NT2/D1 (cell line): ENCODE results near the gene DYRK2.

ENCODE experiments used
- SUZ12 ChIP-seq: IDR thresholded peaks from 2 replicates; pipeline ENCODE4 v1.6.1; 2011; ENCODE audit not compliant: insufficient read length, insufficient read depth; ENCODE audit errors: extremely low read depth
- YY1 ChIP-seq: IDR thresholded peaks from 2 replicates; pipeline ENCODE4 v1.6.1; 2011; ENCODE audit not compliant: insufficient read length, insufficient read depth
- ZNF274 ChIP-seq: IDR thresholded peaks from 2 replicates; pipeline ENCODE4 v1.6.1; 2011; ENCODE audit warnings: mild to moderate bottlenecking, low read depth, low read length

GRCh38 chr12:67698672-67699581 is 50.4 kb downstream of the DYRK2 start:
- TF ChIP-seq ZNF274 (no peak), YY1 (no peak), SUZ12 (no peak)
